ENCODE results near the gene SAPCD2.

Gene SAPCD2

DNA sequence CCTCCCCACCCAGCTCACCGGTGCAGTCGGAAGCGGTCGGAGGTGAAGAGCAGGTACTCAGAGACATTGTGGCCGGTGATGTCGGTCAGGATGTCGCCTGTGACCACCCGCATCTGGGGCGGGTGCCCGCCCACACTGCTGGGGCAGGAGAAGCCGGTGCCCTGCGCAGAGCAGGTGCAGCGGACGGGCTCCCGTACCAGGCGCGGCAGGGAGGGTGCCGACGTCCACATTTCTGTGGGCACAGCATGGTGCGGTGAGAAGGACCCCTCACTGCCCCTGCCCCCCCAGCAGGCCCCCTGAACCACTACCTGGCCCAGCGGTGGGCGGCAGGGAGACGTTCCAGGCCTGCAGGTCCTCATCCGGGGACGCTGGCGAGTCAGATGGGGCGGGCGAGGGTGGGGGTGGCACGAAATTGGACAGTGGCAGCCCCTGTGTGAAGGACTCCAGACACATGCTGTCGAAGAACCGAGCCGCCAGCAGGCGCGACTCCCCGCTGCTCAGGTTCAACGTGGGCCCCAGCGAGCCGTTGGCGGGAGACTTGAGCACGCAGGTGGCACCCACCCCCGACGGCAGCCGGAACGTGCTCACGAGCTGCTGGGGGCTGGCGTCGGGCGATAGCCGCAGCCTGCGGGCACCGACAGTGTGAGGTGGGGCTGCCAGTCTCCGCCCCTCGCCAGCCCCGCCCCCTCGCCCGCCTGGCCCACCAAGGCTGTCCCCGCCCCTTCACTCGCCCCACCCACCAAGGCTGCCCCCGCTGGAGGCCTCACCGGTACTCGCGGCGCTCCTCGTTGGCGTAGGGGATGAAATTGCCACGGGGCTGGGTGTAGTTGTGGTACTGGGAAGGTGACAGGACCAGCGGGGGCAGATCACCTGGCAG lies 57.4 kb downstream of the SAPCD2 start:
- TF ChIP-seq, protein P1, sequence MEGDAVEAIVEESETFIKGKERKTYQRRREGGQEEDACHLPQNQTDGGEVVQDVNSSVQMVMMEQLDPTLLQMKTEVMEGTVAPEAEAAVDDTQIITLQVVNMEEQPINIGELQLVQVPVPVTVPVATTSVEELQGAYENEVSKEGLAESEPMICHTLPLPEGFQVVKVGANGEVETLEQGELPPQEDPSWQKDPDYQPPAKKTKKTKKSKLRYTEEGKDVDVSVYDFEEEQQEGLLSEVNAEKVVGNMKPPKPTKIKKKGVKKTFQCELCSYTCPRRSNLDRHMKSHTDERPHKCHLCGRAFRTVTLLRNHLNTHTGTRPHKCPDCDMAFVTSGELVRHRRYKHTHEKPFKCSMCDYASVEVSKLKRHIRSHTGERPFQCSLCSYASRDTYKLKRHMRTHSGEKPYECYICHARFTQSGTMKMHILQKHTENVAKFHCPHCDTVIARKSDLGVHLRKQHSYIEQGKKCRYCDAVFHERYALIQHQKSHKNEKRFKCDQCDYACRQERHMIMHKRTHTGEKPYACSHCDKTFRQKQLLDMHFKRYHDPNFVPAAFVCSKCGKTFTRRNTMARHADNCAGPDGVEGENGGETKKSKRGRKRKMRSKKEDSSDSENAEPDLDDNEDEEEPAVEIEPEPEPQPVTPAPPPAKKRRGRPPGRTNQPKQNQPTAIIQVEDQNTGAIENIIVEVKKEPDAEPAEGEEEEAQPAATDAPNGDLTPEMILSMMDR (IDR thresholded peaks at IDR 0.05), result no peak
- no peak for DNase-seq (ENCODE audit: low spot score)
- H3K4me3 ChIP-seq, result no peak overlapping the region
- no peak overlapping the region for H3K27ac ChIP-seq
